Hematopoietic multipotent progenitor cell treated with erythropoietin and hydrocortisone succinate and interleukin-3 and kit ligand, for 17 days (in vitro differentiated cells): ENCODE data around the gene MAGEA2B.
"Not testable (repeated sequence)": the region's sequence is repeated elsewhere in the genome, so short reads cannot be mapped to it uniquely, and the experiment has no call there.

ENCODE experiments used
- DNase-seq: peaks from one replicate; pipeline ENCODE4 v3.0.0-alpha.2; 2015; ENCODE audit warnings: low spot score

MAGEA2B gene, protein sequence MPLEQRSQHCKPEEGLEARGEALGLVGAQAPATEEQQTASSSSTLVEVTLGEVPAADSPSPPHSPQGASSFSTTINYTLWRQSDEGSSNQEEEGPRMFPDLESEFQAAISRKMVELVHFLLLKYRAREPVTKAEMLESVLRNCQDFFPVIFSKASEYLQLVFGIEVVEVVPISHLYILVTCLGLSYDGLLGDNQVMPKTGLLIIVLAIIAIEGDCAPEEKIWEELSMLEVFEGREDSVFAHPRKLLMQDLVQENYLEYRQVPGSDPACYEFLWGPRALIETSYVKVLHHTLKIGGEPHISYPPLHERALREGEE

DNA sequence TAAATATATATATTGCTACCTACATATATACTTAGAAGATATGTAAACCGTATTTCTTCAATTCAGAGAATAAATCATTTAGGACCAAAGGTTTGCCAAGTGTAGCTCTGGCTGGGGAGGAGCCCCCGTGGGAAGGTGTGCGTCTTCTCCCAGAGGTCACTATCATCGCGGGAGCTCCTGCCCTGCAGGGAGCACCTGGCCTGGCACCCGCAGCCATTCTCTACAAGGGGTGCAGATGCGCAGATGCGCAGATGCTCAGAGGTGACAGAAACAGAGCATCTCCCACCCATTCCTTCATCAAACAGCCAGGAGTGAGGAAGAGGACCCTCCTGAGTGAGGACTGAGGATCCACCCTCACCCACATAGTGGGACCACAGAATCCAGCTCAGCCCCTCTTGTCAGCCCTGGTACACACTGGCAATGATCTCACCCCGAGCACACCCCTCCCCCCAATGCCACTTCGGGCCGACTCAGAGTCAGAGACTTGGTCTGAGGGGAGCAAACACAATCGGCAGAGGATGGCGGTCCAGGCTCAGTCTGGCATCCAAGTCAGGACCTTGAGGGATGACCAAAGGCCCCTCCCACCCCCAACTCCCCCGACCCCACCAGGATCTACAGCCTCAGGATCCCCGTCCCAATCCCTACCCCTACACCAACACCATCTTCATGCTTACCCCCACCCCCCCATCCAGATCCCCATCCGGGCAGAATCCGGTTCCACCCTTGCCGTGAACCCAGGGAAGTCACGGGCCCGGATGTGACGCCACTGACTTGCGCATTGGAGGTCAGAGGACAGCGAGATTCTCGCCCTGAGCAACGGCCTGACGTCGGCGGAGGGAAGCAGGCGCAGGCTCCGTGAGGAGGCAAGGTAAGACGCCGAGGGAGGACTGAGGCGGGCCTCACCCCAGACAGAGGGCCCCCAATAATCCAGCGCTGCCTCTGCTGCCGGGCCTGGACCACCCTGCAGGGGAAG is at the start of gene MAGEA2B:
TSS of gene MAGEA2B (plus strand) at position 814 of the 973 bp plus-strand sequence. CDS start 2,479 bp downstream, outside the sequence.
- DNase-seq, result not testable (repeated sequence)

DNA sequence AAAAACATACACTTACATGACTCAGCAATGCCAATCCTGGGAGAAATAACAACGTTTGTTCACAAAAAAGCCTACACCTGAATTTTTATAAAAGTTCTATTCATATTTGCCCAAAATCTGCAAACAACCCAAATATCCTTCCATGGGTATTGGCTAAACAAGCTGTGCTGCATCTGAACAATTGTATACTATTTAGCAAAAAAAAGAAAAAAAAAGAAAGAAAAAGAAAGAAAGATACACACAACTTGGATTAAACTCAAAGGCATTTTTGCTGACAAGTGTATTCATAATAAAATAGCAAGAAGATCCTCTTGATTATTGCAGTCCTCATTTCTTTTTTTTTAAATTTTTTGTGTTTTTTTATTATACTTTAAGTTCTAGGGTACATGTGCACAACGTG is 40.3 kb upstream of the MAGEA2B start:
- no peak for DNase-seq

- DNase-seq, result not testable (repeated sequence)
Observed at GRCh38 chrX:152674652-152675051, 39.8 kb upstream of the MAGEA2B start.

DNA sequence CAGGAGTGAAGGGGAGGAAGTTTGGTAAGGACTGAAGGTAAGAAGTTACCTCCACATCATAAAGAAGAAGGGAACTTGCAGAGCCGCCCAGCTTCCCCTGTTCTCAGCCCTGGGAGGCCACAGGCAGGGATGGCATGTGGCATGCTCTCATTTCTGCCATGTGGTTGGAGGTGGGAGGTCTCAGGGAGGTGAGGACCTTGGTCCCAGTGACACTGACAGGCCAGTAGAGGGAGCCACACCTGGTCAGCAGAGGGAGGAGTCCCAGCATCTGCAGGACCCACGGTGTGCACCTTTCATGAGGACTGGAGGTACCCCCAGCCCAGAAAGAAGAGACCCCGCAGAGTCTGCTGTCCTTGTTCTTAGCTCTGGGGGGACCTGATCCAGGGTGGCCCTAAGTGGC is 33.4 kb upstream of the MAGEA2B start:
- DNase-seq, result not testable (repeated sequence)

- DNase-seq, result not testable (repeated sequence)
Observed at GRCh38 chrX:152697952-152698931, 16.2 kb upstream of the MAGEA2B start, which contains the start of gene MAGEA3. Gene MAGEA3 (plus strand): TSS chrX:152698794. CDS start chrX:152700833, 2,039 bp downstream.

DNA sequence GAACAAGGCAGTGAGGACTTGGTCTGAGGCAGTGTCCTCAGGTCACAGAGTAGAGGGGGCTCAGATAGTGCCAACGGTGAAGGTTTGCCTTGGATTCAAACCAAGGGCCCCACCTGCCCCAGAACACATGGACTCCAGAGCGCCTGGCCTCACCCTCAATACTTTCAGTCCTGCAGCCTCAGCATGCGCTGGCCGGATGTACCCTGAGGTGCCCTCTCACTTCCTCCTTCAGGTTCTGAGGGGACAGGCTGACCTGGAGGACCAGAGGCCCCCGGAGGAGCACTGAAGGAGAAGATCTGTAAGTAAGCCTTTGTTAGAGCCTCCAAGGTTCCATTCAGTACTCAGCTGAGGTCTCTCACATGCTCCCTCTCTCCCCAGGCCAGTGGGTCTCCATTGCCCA is 14.0 kb upstream of the MAGEA2B start:
- DNase-seq, result not testable (repeated sequence)

DNA sequence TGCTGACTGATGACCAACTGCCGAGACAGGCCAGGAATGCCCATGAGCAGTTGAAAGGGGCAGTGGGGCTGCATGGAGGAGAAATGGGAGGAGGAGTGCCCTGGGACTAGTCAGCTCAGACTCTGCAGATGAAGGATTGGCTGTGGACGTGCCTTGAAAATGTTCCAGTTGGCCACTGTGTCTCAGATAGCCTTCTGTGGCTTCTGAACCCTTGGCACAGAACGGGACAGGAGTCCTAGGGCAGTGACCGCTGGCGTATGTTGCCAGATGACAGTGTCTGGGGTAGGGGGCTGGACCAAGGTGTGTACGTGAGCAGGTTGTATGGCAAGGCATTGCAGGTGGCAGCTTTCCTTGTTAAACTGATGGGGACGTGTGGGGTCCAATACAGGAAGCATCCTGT is 7.9 kb upstream of the MAGEA2B start:
- not testable (repeated sequence) for DNase-seq

DNA sequence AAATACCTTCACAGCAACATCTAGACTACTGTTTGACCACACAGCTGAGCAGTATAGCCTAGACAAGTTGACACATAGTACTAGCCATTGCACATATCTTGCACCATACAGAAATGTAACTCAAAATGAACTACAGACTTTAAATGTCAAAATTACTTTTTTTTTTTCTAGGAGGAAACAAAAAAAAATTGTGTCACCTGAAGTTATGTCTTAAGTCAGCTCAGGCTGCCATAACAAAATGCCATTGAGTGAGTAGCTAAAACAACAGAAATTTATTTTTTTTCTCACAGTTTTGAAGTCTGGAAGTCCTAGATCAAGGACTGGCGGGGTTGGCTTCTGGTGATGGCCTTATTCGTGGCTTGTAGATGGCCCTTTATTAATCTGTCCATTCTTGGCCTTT is 5.3 kb upstream of the MAGEA2B start, which contains the start of gene CSAG2:
TSS of gene CSAG2 (minus strand) at position 101 of the 400 bp plus-strand sequence. CDS start 161 bp downstream, outside the sequence.
- not testable (repeated sequence) for DNase-seq

DNA sequence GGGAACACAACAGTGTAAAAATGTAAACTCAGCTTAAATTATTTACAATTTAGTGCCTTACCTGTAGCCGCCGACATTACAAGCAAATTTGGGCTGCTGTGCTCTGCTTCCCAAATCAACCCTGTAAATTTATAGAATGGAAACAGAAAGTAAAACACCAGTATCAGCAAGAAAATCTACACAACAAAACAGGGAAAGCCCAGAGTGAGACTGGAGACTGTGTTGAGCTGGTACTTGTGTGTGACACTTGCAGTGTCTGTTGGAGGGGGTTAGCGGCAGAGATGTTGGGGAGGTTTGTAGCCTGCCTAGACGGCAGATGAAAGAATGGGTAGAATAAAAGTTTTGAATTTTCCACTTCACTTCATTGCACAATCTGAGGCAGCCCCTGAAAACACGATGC is 1.2 kb upstream of the MAGEA2B start:
- not testable (repeated sequence) for DNase-seq

DNA sequence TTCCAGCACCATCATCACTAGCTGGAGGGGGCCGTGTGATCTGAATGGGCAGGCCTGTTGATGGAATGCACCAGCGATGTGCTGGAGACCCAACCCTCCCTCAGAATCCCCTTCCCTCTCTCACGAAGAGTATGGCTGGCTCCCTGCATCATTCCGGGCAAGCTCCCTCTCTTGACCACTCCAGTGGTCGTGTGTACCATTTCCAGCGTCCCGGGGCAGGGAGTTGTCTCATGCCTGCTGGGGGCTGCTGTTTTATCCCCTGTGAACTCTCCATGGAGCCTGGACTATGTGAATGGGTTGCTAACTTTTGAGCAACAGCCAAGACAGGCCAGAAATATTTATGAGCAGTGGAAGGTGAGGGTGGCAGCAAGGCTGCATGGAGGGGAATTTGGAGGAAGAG is 11.0 kb downstream of the MAGEA2B start:
- no peak for DNase-seq

DNA sequence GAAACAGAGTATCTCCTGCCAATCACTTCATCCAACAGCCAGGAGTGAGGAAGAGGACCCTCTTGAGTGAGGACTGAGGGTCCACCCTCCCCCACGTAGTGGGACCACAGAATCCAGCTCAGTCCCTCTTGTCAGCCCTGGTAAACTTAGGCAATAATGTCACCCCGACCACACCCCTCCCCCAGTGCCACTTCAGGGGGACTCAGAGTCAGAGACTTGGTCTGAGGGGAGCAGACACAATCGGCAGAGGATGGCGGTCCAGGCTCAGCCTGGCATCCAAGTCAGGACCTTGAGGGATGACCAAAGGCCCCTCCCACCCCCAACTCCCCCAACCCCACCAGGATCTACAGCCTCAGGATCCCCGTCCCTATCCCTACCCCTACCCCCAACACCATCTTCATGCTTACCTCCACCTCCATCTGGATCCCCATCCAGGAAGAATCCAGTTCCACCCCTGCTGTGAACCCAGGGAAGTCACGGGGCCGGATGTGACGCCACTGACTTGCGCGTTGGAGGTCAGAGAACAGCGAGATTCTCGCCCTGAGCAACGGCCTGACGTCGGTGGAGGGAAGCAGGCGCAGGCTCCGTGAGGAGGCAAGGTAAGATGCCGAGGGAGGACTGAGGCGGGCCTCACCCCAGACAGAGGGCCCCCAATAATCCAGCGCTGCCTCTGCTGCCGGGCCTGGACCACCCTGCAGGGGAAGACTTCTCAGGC is 19.0 kb downstream of the MAGEA2B start, which contains the start of the genes CSAG1 and MAGEA12:
TSS of gene CSAG1 (minus strand) at position 461 of the 715 bp plus-strand sequence. CDS start 1,261 bp downstream, outside the sequence.
TSS of gene MAGEA12 (plus strand) at position 497 of the 715 bp plus-strand sequence. CDS start 2,405 bp downstream, outside the sequence.
- DNase-seq, result no peak

- not testable (repeated sequence) for DNase-seq
Observed at GRCh38 chrX:152734143-152734858, 19.9 kb downstream of the MAGEA2B start.

- DNase-seq, result no peak
Observed at GRCh38 chrX:152735101-152735500, 20.7 kb downstream of the MAGEA2B start.

DNA sequence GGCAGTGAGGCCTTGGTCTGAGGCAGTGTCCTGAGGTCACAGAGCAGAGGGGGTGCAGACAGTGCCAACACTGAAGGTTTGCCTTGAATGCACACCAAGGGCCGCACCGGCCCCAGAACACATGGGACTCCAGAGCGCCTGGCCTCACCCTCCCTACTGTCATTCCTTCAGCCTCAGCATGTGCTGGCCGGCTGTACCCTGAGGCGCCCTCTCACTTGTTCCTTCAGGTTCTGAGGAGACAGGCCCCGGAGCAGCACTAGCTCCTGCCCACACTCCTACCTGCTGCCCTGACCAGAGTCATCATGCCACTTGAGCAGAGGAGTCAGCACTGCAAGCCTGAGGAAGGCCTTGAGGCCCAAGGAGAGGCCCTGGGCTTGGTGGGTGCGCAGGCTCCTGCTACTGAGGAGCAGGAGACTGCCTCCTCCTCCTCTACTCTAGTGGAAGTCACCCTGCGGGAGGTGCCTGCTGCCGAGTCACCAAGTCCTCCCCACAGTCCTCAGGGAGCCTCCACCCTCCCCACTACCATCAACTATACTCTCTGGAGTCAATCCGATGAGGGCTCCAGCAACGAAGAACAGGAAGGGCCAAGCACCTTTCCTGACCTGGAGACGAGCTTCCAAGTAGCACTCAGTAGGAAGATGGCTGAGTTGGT is 21.6 kb downstream of the MAGEA2B start:
- DNase-seq, result no peak

- DNase-seq, result not testable (repeated sequence)
Observed at GRCh38 chrX:152736528-152736927, 22.1 kb downstream of the MAGEA2B start.

DNA sequence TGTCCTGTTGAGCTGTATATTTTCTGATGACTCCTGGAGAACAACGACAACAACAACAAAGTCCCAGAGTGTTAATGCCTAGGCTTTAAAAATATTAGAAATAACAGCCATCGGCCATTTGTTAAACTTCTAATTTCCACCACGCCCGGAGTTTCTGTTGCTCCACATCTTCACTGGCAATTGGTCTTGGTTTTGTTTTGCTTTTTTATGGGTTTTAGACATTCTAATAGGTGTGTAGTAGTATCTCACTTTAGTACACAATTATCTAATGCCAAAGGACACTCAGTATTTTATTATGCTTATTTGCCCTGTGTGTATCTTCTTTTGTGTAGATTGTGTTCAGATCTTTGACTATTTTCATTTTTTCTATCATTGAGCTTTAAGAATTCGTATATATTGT is 24.1 kb downstream of the MAGEA2B start:
- no peak for DNase-seq

- DNase-seq, result not testable (repeated sequence)
Observed at GRCh38 chrX:152753686-152754650, 39.5 kb downstream of the MAGEA2B start, which contains the start of gene MAGEA2. Gene MAGEA2 (minus strand): TSS chrX:152753842. CDS start chrX:152751363, 2,479 bp downstream.

DNA sequence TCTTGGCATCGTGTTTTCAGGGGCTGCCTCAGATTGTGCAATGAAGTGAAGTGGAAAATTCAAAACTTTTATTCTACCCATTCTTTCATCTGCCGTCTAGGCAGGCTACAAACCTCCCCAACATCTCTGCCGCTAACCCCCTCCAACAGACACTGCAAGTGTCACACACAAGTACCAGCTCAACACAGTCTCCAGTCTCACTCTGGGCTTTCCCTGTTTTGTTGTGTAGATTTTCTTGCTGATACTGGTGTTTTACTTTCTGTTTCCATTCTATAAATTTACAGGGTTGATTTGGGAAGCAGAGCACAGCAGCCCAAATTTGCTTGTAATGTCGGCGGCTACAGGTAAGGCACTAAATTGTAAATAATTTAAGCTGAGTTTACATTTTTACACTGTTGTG is 40.4 kb downstream of the MAGEA2B start:
- not testable (repeated sequence) for DNase-seq
